HG02571 (cell line): Measurements from ENCODE around the gene MYBPH.

Experiments used
- ATAC-seq: cut with Tn5 transposase; IDR thresholded peaks from one replicate; pipeline ENCODE4 v1.9.1; 2021; ENCODE audit warnings: mild to moderate bottlenecking, moderate library complexity; ENCODE audit not compliant: unreplicated experiment

The MYBPH gene

GRCh38 chr1:203175237-203175826 lies at the start of gene MYBPH:
Gene MYBPH (minus strand): TSS chr1:203175826. CDS start chr1:203175755, 71 bp downstream.
- no peak for ATAC-seq

- no peak for ATAC-seq
Observed at GRCh38 chr1:203225071-203225470, 49.4 kb upstream of the MYBPH start.

- no peak for ATAC-seq
Observed at GRCh38 chr1:203223012-203223775, 47.6 kb upstream of the MYBPH start.

- no peak for ATAC-seq
Observed at GRCh38 chr1:203219934-203220333, 44.3 kb upstream of the MYBPH start.

GRCh38 chr1:203219171-203219570 lies 43.5 kb upstream of the MYBPH start:
- ATAC-seq, result no peak

GRCh38 chr1:203217668-203218067 lies 42.0 kb upstream of the MYBPH start:
- no peak for ATAC-seq

- ATAC-seq, result no peak
Observed at GRCh38 chr1:203217139-203217655, 41.6 kb upstream of the MYBPH start.

- ATAC-seq, result no peak
Observed at GRCh38 chr1:203216274-203217138, 40.9 kb upstream of the MYBPH start.

GRCh38 chr1:203215573-203215972 lies 39.9 kb upstream of the MYBPH start:
- ATAC-seq, result no peak

- ATAC-seq, result no peak
Observed at GRCh38 chr1:203214871-203215270, 39.2 kb upstream of the MYBPH start.

GRCh38 chr1:203213126-203213525 lies 37.5 kb upstream of the MYBPH start:
- no peak for ATAC-seq

GRCh38 chr1:203211812-203212211 lies 36.2 kb upstream of the MYBPH start:
- no peak for ATAC-seq

GRCh38 chr1:203210988-203211387 lies 35.4 kb upstream of the MYBPH start:
- ATAC-seq, result no peak

GRCh38 chr1:203210350-203210749 lies 34.7 kb upstream of the MYBPH start:
- no peak for ATAC-seq

GRCh38 chr1:203208181-203208580 lies 32.6 kb upstream of the MYBPH start:
- ATAC-seq, result no peak

GRCh38 chr1:203207751-203208150 lies 32.1 kb upstream of the MYBPH start:
- no peak for ATAC-seq

- ATAC-seq, result no peak
Observed at GRCh38 chr1:203206129-203206687, 30.6 kb upstream of the MYBPH start.

- no peak for ATAC-seq
Observed at GRCh38 chr1:203204756-203205155, 29.1 kb upstream of the MYBPH start.

GRCh38 chr1:203202431-203203245 lies 27.0 kb upstream of the MYBPH start:
- ATAC-seq, result no peak

- ATAC-seq, result no peak
Observed at GRCh38 chr1:203201516-203202205, 26.0 kb upstream of the MYBPH start.
